K562 (cell line): ENCODE results near the gene TRIM27. TPM values are rescaled to one million over a fixed set of nuclear protein-coding genes. Genes with fewer than 3 reads are reported as not detected.

Experiments
- CCAR2 ChIP-seq: fragments of 200-400 bp; formaldehyde crosslinking; IDR thresholded peaks from 2 replicates; pipeline ENCODE4 v1.6.1; 2017; ENCODE audit warnings: mild to moderate bottlenecking, low read depth, low read length
- HOXB6 ChIP-seq: fragments of 250-450 bp; sonication (Bioruptor Pico); IDR thresholded peaks from 2 replicates; pipeline ENCODE4 v1.5.1; 2022; ENCODE audit warnings: mild to moderate bottlenecking, borderline replicate concordance
- KDM4B ChIP-seq, 2 experiments: fragments of 450-650 bp in 1 of 2; sonication (generic) in 1 of 2; IDR thresholded peaks; 2 replicates each; pipeline ENCODE4 v1.6.1; 2016 to 2017; ENCODE audit warnings: borderline replicate concordance in 2 of 2, antibody characterized with exemption in 1 of 2, low read depth in 1 of 2, mild to moderate bottlenecking in 1 of 2
- MAX ChIP-seq: sonication (generic); formaldehyde crosslinking; IDR thresholded peaks from 2 replicates; pipeline ENCODE4 v1.9.0; 2022; ENCODE audit warnings: mild to moderate bottlenecking, missing genetic modification reagents
- MAZ ChIP-seq, 2 experiments: fragments of 450-650 bp in 1 of 2; sonication (generic) in 1 of 2; formaldehyde crosslinking; IDR thresholded peaks in 1 of 2; conservative IDR thresholded peaks in 1 of 2; 2 replicates each; pipeline versions ENCODE4 v1.4.0 to v1.5.0; 2020; ENCODE audit warnings: mild to moderate bottlenecking in 1 of 2, missing genetic modification reagents in 1 of 2
- NCOR1 ChIP-seq: fragments of 450-650 bp; IDR thresholded peaks from 2 replicates; pipeline ENCODE4 v1.6.1; 2016; ENCODE audit warnings: mild to moderate bottlenecking, moderate library complexity
- NEUROD1 ChIP-seq: fragments of 150-350 bp; IDR thresholded peaks from 2 replicates; pipeline ENCODE4 v1.6.1; 2014; ENCODE audit warnings: borderline replicate concordance, low read length, low read depth; ENCODE audit not compliant: partially characterized antibody
- NRF1 ChIP-seq, 2 experiments: fragments of 450-650 bp; IDR thresholded peaks in 1 of 2; conservative IDR thresholded peaks in 1 of 2; 2 replicates each; pipeline ENCODE4 v1.6.1; 2014; ENCODE audit warnings: mild to moderate bottlenecking in 2 of 2
- OTX1 ChIP-seq: fragments of 450-650 bp; formaldehyde crosslinking; IDR thresholded peaks from 2 replicates; pipeline ENCODE4 v1.4.0; 2022; ENCODE audit warnings: mild to moderate bottlenecking
- PCBP1 ChIP-seq: fragments of 200-400 bp; formaldehyde crosslinking; IDR thresholded peaks from 2 replicates; pipeline ENCODE4 v1.6.1; 2018; ENCODE audit warnings: mild to moderate bottlenecking, low read depth, low read length; ENCODE audit not compliant: poor library complexity, severe bottlenecking
- PTTG1 ChIP-seq: fragments of 450-650 bp; IDR thresholded peaks from 2 replicates; pipeline ENCODE4 v1.6.1; 2016; ENCODE audit warnings: low read depth, mild to moderate bottlenecking, missing genetic modification characterization, missing compliant biosample characterization
- PYGO2 ChIP-seq: fragments of 450-650 bp; IDR thresholded peaks from 2 replicates; pipeline ENCODE4 v1.6.1; 2016; ENCODE audit warnings: mild to moderate bottlenecking, missing genetic modification characterization, moderate library complexity, missing compliant biosample characterization
- SIRT6 ChIP-seq: IDR thresholded peaks from one replicate; pipeline ENCODE4 v1.6.1; 2012; ENCODE audit warnings: low read depth, mild to moderate bottlenecking, control low read depth, inconsistent platforms, low read length, moderate library complexity
- SMC3 ChIP-seq: conservative IDR thresholded peaks from 2 replicates; pipeline ENCODE4 v1.6.1; 2011; ENCODE audit warnings: low read depth, low read length, improper control_type of control experiment; ENCODE audit not compliant: insufficient read depth
- STAT5B ChIP-seq: fragments of 250-450 bp; sonication (Bioruptor Pico); IDR thresholded peaks from 2 replicates; pipeline ENCODE4 v1.8.0; 2021; ENCODE audit warnings: mild to moderate bottlenecking, inconsistent platforms
- TEAD1 ChIP-seq, 2 experiments: fragments of 450-650 bp in 1 of 2; sonication (generic) in 1 of 2; formaldehyde crosslinking; IDR thresholded peaks; 2 replicates each; pipeline versions ENCODE4 v1.4.0 to v1.8.0; 2020 to 2022; ENCODE audit warnings: mild to moderate bottlenecking in 2 of 2, missing genetic modification reagents in 1 of 2
- ZFP91 ChIP-seq: sonication (generic); formaldehyde crosslinking; IDR thresholded peaks from 2 replicates; pipeline ENCODE4 v1.8.0; 2022; ENCODE audit warnings: mild to moderate bottlenecking, missing genetic modification reagents
- ZNF449 ChIP-seq: fragments of 250-450 bp; sonication (Bioruptor Pico); IDR thresholded peaks from 2 replicates; pipeline ENCODE4 v1.8.0; 2022; ENCODE audit warnings: moderate library complexity, mild to moderate bottlenecking, inconsistent platforms
- ZNF57 ChIP-seq: fragments of 450-650 bp; formaldehyde crosslinking; IDR thresholded peaks from 2 replicates; pipeline ENCODE4 v1.4.0; 2020; ENCODE audit warnings: mild to moderate bottlenecking, moderate library complexity
- ZNF699 ChIP-seq: fragments of 250-450 bp; sonication (Bioruptor Pico); IDR thresholded peaks from 2 replicates; pipeline ENCODE4 v1.8.0; 2021; ENCODE audit warnings: mild to moderate bottlenecking, moderate library complexity; ENCODE audit not compliant: insufficient replicate concordance
- polyA plus RNA-seq, 8 experiments: library from polyadenylated mRNA; depleted of rRNA in 4 of 8; stranded (reverse) in 5 of 8; unstranded in 3 of 8; fragments of >200 nt; fragmentation: Nextera tagmentation in 2 of 8; fragmentation: Illumina TruSeq in 1 of 8; extraction: Ambion mirVana in 2 of 8; extraction: Trizol in 1 of 8; gene quantifications; 2 replicates each; pipeline versions ENCODE4 v1.2.1 to v1.2.3, GENCODE V29; 2011 to 2014; ENCODE audit warnings: inconsistent platforms in 1 of 8, missing spikeins in 1 of 8
- total RNA-seq, 7 experiments: library from RNA; depleted of rRNA in 6 of 7; stranded (reverse); fragments of >200 nt in 6 of 7; fragmentation: Illumina TruSeq in 2 of 7; extraction: Trizol in 2 of 7; gene quantifications; 2 replicates each; pipeline versions ENCODE4 v1.2.1 to v1.2.3, GENCODE V29; 2011 to 2021; ENCODE audit warnings: low replicate concordance in 1 of 7
- TF ChIP-seq, protein P1 (sequence below): fragments of 250-450 bp; sonication (Bioruptor Pico); IDR thresholded peaks from 2 replicates; pipeline ENCODE4 v1.8.0; 2021; ENCODE audit warnings: borderline replicate concordance, mild to moderate bottlenecking, moderate library complexity; ENCODE audit not compliant: poor library complexity, severe bottlenecking
- TF ChIP-seq, protein P2 (sequence below): fragments of 450-650 bp; IDR thresholded peaks from 2 replicates; pipeline ENCODE4 v1.6.1; 2016; ENCODE audit warnings: low read depth, mild to moderate bottlenecking, moderate library complexity

TRIM27 gene
- total and polyA plus RNA-seq, 9 of the 15 experiments (the other 6 are each of a cell fraction or from before 2014, with no cell fraction given), result 37.7 to 235 (median 122) TPM

GRCh38 chr6:28880894-28881780 is 42.6 kb downstream of the TRIM27 start (continued):
- TF ChIP-seq ZFP91 (CRISPR knock-in tag) (no peak), PCBP1 (no peak), NRF1 (conservative IDR thresholded peaks at IDR 0.05 in 1 of 2, IDR thresholded peaks at IDR 0.05 in 1 of 2) (no peak), CCAR2 (no peak), STAT5B (no peak), ZNF57 (no peak), TEAD1 (CRISPR knock-in tag; IDR thresholded peaks at IDR 0.05) (peak in 1 of 2 experiments; percentile 63; a peak in 2 of 4 replicates), PYGO2 (tag) (no peak), PTTG1 (tag) (no peak), NEUROD1 (peak; percentile 46), MAZ (CRISPR knock-in tag; conservative IDR thresholded peaks at IDR 0.05 in 1 of 2, IDR thresholded peaks at IDR 0.05 in 1 of 2) (peak in 1 of 2 experiments; percentile 86; a peak in 3 of 4 replicates), SMC3 (no peak), MAX (CRISPR knock-in tag) (peak; percentile 83), HOXB6 (CRISPR knock-in tag) (no peak), OTX1 (CRISPR knock-in tag) (no peak), NCOR1 (no peak; the same call in 1 of the 2 replicates), SIRT6 (no peak), ZNF699 (CRISPR knock-in tag) (no peak), KDM4B (IDR thresholded peaks at IDR 0.05; ENCODE audit: borderline replicate concordance in 2 of 2, low read depth in 1 of 2) (no peak), ZNF449 (CRISPR knock-in tag) (no peak)
- TF ChIP-seq, protein P1, sequence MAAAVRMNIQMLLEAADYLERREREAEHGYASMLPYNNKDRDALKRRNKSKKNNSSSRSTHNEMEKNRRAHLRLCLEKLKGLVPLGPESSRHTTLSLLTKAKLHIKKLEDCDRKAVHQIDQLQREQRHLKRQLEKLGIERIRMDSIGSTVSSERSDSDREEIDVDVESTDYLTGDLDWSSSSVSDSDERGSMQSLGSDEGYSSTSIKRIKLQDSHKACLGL (CRISPR knock-in tag), result no peak
- TF ChIP-seq, protein P2, sequence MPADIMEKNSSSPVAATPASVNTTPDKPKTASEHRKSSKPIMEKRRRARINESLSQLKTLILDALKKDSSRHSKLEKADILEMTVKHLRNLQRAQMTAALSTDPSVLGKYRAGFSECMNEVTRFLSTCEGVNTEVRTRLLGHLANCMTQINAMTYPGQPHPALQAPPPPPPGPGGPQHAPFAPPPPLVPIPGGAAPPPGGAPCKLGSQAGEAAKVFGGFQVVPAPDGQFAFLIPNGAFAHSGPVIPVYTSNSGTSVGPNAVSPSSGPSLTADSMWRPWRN, result peak; percentile 66
